RWPE1 (cell line): Measurements from ENCODE around the gene EIF4EBP3.

Experiments
- CTCF ChIA-PET: fragments of 350-600 bp; sonication (Branson Sonifier 250); formaldehyde crosslinking; extraction: SDS; loops from one replicate; lab custom pipeline; 2021; lab: Yijun Ruan, JAX
- POLR2A ChIA-PET: fragments of 400-600 bp; formaldehyde crosslinking; extraction: SDS; loops from one replicate; lab custom pipeline; 2020; ENCODE audit warnings: antibody characterized with exemption; ENCODE audit not compliant: low non-redundant PET; lab: Yijun Ruan, JAX
- DNase-seq: peaks from one replicate; pipeline ENCODE4 v3.0.0; 2012; ENCODE audit warnings: low spot score
- H3K27ac ChIP-seq: fragments of 450-650 bp; 2 replicates; pipeline ENCODE4 v1.5.1; 2017
- TF ChIP-seq, protein P1 (sequence below): fragments of 450-650 bp; conservative IDR thresholded peaks from 2 replicates; pipeline ENCODE4 v1.5.1; 2017; ENCODE audit warnings: low read depth, mild to moderate bottlenecking

The EIF4EBP3 gene

DNA sequence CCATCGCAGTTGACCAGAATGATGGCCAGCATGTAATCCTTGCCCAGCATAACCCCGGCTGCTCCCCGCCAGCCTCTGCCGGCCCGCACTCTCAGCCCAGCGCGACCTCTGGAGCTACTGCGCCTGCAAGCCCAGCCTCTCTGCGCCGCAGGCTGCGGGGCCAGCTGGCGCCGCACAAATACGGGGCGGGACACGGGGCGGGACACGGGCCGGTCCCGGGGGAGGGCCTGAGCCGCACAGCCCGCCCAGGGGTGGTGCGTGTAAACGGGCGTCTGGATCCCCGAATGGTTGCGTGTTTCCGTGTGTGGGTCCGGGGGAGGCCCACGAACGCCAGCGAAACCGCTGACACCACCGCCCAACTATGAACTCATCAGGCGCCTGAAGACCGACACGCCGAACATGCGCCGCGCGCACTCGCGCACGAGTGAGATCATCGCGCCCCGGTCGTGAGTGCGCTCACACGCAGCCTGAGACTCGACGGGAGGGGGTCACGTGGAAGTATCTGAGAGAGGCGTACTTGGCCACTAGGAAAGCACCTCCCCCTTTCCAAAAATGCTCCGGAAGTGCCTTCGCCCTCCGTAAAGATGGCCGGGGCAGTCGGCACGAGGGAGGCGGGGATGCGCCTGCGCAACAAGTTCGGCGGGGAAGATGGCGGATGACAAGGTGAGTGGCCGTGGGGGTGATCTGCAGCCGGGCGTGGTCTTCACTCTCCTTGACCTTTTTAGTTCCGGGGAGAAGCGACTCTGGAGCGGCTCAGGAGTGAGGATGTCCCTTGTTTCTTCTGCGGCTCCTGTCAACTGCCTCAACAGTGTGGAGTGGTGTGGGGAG lies 16.9 kb downstream of the EIF4EBP3 start, which contains the start of the genes APBB3 and SLC35A4:
TSS of gene APBB3 (minus strand) at position 403 of the 828 bp plus-strand sequence. CDS start at position 50, 353 bp downstream.
TSS of gene SLC35A4 (plus strand) at position 633 of the 828 bp plus-strand sequence. CDS start 2,342 bp downstream, outside the sequence.
- ChIA-PET CTCF (interaction anchor here (0.6 to 1.4 kb wide), 3 partner anchors 75 to 250 kb away, joined by 4 to 6 read pairs (median 4); partner anchors contain the start of genes NDUFA2 and TMCO6), POLR2A (interaction anchor here (0.6 to 2.1 kb wide), 4 partner anchors 17 to 83 kb away, joined by 3 to 7 read pairs (median 4); partner anchors contain the start of genes EIF4EBP3, IK and NDUFA2)
- peak; percentile 98 for DNase-seq
- TF ChIP-seq, protein P1, sequence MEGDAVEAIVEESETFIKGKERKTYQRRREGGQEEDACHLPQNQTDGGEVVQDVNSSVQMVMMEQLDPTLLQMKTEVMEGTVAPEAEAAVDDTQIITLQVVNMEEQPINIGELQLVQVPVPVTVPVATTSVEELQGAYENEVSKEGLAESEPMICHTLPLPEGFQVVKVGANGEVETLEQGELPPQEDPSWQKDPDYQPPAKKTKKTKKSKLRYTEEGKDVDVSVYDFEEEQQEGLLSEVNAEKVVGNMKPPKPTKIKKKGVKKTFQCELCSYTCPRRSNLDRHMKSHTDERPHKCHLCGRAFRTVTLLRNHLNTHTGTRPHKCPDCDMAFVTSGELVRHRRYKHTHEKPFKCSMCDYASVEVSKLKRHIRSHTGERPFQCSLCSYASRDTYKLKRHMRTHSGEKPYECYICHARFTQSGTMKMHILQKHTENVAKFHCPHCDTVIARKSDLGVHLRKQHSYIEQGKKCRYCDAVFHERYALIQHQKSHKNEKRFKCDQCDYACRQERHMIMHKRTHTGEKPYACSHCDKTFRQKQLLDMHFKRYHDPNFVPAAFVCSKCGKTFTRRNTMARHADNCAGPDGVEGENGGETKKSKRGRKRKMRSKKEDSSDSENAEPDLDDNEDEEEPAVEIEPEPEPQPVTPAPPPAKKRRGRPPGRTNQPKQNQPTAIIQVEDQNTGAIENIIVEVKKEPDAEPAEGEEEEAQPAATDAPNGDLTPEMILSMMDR: no peak
- peak within 1 kb of the TSS; percentile 92 for H3K27ac ChIP-seq

DNA sequence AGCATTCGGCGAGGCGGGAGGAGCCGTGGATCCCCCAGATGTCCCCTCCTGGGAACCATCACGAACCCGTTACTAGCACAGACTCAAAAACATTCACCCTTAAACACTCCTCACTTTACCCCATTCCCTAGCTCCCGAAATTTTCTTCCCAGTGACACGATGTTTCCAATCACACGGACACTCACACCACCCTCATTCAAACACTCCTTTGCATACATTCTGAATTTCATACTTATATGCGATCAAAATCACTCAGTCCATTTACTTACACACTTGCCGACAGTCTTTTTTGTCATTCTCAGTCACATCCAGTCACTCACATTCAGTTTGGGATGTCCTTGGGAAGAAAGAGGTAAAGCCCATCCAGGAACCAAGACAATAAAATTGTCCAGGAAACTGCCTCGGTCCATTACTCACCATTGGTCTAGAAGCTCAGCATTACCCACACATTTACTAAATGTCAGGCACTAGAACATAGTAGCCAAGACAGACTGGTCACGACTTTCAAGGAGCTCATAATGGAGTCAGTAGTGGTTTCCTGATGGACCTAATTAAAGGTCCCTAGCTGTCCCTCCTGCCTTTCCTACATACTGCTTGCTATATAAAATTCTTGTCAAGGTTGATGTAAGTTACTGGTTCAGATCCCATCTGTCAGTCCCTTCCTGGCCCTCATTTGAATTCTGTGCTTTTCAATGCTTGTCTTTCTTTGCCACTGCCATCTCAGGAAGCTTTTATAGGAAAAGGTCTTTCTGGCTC lies 17.7 kb downstream of the EIF4EBP3 start:
- peak overlapping the region; percentile 92 for H3K27ac ChIP-seq
- peak; percentile 26 for DNase-seq
- TF ChIP-seq, protein P1: no peak
- ChIA-PET CTCF (interaction anchor here (0.5 to 1.4 kb wide), 6 partner anchors 12 to 171 kb away, joined by 3 to 5 read pairs (median 4); partner anchors contain the start of genes NDUFA2, TMCO6 and WDR55), POLR2A (interaction anchor here (0.7 to 2.1 kb wide), 4 partner anchors 18 to 108 kb away, joined by 3 to 7 read pairs (median 3); partner anchors contain the start of genes EIF4EBP3, IK and NDUFA2)

DNA sequence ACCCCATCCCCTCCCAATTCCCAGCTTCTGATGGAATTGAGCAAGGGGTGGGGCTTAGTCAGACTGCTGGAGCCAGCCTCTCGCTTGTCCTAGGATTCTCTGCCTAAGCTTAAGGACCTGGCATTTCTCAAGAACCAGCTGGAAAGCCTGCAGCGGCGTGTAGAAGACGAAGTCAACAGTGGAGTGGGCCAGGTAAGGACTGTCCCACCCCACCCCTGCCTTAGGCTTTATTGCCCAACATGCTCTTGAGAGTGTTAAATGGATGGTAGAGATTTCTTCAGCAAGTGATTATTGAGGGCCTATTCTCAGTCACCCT lies 18.3 kb downstream of the EIF4EBP3 start:
- CTCF ChIA-PET: interaction anchor here (0.5 to 0.7 kb wide), 3 partner anchors 74 to 171 kb away, joined by 3 to 5 read pairs (median 3); partner anchors contain the start of genes TMCO6 and WDR55
- DNase-seq: peak; percentile 44
- H3K27ac ChIP-seq: peak overlapping the region; percentile 61

DNA sequence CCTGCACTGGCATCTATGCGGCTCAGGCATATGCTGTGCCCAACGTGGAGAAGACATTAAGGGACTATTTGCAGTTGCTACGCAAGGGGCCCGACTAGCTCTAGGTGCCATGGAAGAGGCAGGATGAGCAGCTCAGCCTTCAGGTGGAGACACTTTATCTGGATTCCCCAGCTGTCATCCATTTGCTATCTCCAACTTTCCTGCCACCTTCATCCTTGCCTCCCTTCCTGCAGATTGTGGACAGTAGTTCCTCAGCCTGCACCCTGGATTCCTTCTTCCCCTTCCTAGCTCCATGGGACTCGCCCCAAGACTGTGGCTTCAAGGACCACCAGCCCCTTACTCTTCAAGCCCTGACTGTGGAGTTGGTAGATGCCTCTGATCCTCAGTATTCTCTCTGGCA lies 19.2 kb downstream of the EIF4EBP3 start:
- no peak for DNase-seq
- ChIA-PET POLR2A (interaction anchor here (0.6 to 2.1 kb wide), 3 partner anchors 9 to 159 kb away, joined by 3 to 7 read pairs (median 4); partner anchors contain the start of genes IK, NDUFA2 and SRA1), CTCF (interaction anchor here (1.5 kb wide), 1 partner anchor 11 kb away, joined by 3 read pairs; no protein-coding TSS in a partner anchor)
- peak overlapping the region; percentile 61 for H3K27ac ChIP-seq
- TF ChIP-seq, protein P1: no peak

More for the DNA sequence above, 18.3 kb downstream of the EIF4EBP3 start:
- TF ChIP-seq, protein P1: no peak
- POLR2A ChIA-PET: interaction anchor here (0.7 to 2.1 kb wide), 5 partner anchors 8 to 107 kb away, joined by 3 to 7 read pairs (median 3); partner anchors contain the start of genes EIF4EBP3, IK, NDUFA2 and SRA1

DNA sequence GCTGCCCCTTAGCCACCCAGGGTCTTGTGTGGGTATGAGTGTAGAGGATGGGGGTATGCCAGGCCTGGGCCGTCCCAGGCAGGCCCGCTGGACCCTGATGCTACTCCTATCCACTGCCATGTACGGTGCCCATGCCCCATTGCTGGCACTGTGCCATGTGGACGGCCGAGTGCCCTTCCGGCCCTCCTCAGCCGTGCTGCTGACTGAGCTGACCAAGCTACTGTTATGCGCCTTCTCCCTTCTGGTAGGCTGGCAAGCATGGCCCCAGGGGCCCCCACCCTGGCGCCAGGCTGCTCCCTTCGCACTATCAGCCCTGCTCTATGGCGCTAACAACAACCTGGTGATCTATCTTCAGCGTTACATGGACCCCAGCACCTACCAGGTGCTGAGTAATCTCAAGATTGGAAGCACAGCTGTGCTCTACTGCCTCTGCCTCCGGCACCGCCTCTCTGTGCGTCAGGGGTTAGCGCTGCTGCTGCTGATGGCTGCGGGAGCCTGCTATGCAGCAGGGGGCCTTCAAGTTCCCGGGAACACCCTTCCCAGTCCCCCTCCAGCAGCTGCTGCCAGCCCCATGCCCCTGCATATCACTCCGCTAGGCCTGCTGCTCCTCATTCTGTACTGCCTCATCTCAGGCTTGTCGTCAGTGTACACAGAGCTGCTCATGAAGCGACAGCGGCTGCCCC lies 19.8 kb downstream of the EIF4EBP3 start:
- CTCF ChIA-PET: interaction anchor here (1.5 kb wide), 1 partner anchor 11 kb away, joined by 3 read pairs; no protein-coding TSS in a partner anchor
- POLR2A ChIA-PET: interaction anchor here (0.6 kb wide), 1 partner anchor 158 kb away, joined by 4 read pairs; no protein-coding TSS in a partner anchor
- peak overlapping the region; percentile 61; the same call in 1 of the 2 replicates for H3K27ac ChIP-seq
- TF ChIP-seq, protein P1: no peak
- DNase-seq: no peak
